RPMI8226 (cell line): ENCODE results near the gene ZNF320.
"Not testable (repeated sequence)": the region's sequence is repeated elsewhere in the genome, so short reads cannot be mapped to it uniquely, and the experiment has no call there.

ENCODE experiments used
- DNase-seq: peaks from one replicate; pipeline ENCODE4 v3.0.0-alpha.2; 2015

The ZNF320 gene

GRCh38 chr19:52917531-52917930 lies 20.1 kb upstream of the ZNF320 start:
- DNase-seq, result no peak

- DNase-seq, result no peak
Observed at GRCh38 chr19:52910648-52911047, 13.2 kb upstream of the ZNF320 start.

GRCh38 chr19:52904052-52904780 lies 6.8 kb upstream of the ZNF320 start:
- peak; percentile 8 for DNase-seq

- DNase-seq, result no peak
Observed at GRCh38 chr19:52901842-52902241, 4.4 kb upstream of the ZNF320 start.

- not testable (repeated sequence) for DNase-seq
Observed at GRCh38 chr19:52898596-52898995, 1.2 kb upstream of the ZNF320 start.

- DNase-seq, result no peak
Observed at GRCh38 chr19:52898101-52898500, 666 bp upstream of the ZNF320 start.

GRCh38 chr19:52896431-52897137 lies 851 bp downstream of the ZNF320 start:
- peak; percentile 67 for DNase-seq

- no peak for DNase-seq
Observed at GRCh38 chr19:52891336-52891735, 6.1 kb downstream of the ZNF320 start.

- DNase-seq, result no peak
Observed at GRCh38 chr19:52889931-52890330, 7.5 kb downstream of the ZNF320 start.

- no peak for DNase-seq
Observed at GRCh38 chr19:52889076-52889475, 8.4 kb downstream of the ZNF320 start.

GRCh38 chr19:52880895-52881389 lies 16.5 kb downstream of the ZNF320 start:
- no peak for DNase-seq

GRCh38 chr19:52872996-52873395 lies 24.4 kb downstream of the ZNF320 start:
- not testable (repeated sequence) for DNase-seq

- no peak for DNase-seq
Observed at GRCh38 chr19:52871466-52871865, 26.0 kb downstream of the ZNF320 start.

- not testable (repeated sequence) for DNase-seq
Observed at GRCh38 chr19:52868031-52868430, 29.4 kb downstream of the ZNF320 start.

GRCh38 chr19:52857378-52858191 lies 39.9 kb downstream of the ZNF320 start, which contains the start of gene ZNF468:
TSS of gene ZNF468 (minus strand) at chr19:52857619. CDS start at chr19:52854272, 3,347 bp downstream.
- DNase-seq, result peak; percentile 72

- DNase-seq, result peak; percentile 9
Observed at GRCh38 chr19:52856540-52857377, 40.7 kb downstream of the ZNF320 start.
